K562 (cell line): ENCODE data around the gene ACTL10. TPM values are rescaled to one million over a fixed set of nuclear protein-coding genes. Genes with fewer than 3 reads are reported as not detected.

Experiments
- HNRNPH1 ChIP-seq: fragments of 200-400 bp; formaldehyde crosslinking; optimal IDR thresholded peaks from 2 replicates; pipeline ENCODE3; 2017; ENCODE audit warnings: low read depth, mild to moderate bottlenecking, low read length, moderate library complexity
- polyA plus RNA-seq, 8 experiments: library from polyadenylated mRNA; depleted of rRNA in 4 of 8; stranded (reverse) in 5 of 8; unstranded in 3 of 8; fragments of >200 nt; fragmentation: Nextera tagmentation in 2 of 8; fragmentation: Illumina TruSeq in 1 of 8; extraction: Ambion mirVana in 2 of 8; extraction: Trizol in 1 of 8; gene quantifications; 2 replicates each; pipeline versions ENCODE4 v1.2.1 to v1.2.3, GENCODE V29; 2011 to 2014; ENCODE audit warnings: inconsistent platforms in 1 of 8, missing spikeins in 1 of 8
- total RNA-seq, 7 experiments: library from RNA; depleted of rRNA in 6 of 7; stranded (reverse); fragments of >200 nt in 6 of 7; fragmentation: Illumina TruSeq in 2 of 7; extraction: Trizol in 2 of 7; gene quantifications; 2 replicates each; pipeline versions ENCODE4 v1.2.1 to v1.2.3, GENCODE V29; 2011 to 2021; ENCODE audit warnings: low replicate concordance in 1 of 7
- TF ChIP-seq, protein P1 (sequence below), 2 experiments: fragments of 450-650 bp; formaldehyde crosslinking in 1 of 2; IDR thresholded peaks; 2 replicates each; pipeline versions ENCODE4 v1.4.0 to v1.6.1; 2014 to 2020; ENCODE audit warnings: mild to moderate bottlenecking in 2 of 2, borderline replicate concordance in 1 of 2, low read depth in 1 of 2
- TF ChIP-seq, protein P2 (sequence below): sonication (generic); formaldehyde crosslinking; IDR thresholded peaks from 2 replicates; pipeline ENCODE4 v1.8.0; 2022; ENCODE audit warnings: missing genetic modification reagents, mild to moderate bottlenecking, moderate library complexity, borderline replicate concordance

Gene ACTL10
- total and polyA plus RNA-seq, 9 of the 15 experiments (the other 6 are each of a cell fraction or from before 2014, with no cell fraction given): 0.07 to 0.14 TPM; not detected in 7

DNA sequence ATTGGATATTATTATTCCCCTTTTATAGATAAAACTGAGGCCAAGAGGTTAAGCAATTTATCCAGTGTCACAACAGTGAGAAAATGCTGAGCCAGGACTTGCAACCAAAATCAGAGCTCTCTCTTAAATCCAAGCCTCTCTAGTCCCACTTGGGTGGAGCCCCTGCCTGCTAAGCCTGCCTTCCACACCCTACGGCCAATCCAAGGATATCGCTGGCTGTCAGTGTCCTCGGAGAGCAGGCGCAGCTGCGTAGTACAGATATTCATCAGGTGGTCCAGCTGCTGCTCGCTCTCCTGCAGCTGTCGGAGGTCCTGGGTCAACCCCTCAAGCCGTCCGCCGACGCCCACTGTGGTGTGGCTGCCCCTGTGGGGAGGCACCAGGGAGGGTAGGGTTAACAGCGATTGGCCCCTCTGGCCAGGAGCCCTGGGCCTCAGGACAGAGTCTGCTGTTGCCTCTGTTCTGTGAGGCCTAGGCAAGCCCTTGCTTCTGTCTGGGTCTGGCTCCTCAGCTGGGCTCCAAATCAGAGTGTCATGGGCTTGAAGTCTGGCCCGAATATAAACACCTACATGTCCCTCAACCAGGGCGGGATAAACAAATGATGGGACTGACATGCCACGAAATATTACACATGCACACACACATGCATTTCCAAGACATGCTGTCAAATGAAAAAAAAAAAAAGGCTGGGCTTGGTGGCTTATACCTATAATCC, 11.4 kb downstream of the ACTL10 start (continued):
- TF ChIP-seq, protein P1, sequence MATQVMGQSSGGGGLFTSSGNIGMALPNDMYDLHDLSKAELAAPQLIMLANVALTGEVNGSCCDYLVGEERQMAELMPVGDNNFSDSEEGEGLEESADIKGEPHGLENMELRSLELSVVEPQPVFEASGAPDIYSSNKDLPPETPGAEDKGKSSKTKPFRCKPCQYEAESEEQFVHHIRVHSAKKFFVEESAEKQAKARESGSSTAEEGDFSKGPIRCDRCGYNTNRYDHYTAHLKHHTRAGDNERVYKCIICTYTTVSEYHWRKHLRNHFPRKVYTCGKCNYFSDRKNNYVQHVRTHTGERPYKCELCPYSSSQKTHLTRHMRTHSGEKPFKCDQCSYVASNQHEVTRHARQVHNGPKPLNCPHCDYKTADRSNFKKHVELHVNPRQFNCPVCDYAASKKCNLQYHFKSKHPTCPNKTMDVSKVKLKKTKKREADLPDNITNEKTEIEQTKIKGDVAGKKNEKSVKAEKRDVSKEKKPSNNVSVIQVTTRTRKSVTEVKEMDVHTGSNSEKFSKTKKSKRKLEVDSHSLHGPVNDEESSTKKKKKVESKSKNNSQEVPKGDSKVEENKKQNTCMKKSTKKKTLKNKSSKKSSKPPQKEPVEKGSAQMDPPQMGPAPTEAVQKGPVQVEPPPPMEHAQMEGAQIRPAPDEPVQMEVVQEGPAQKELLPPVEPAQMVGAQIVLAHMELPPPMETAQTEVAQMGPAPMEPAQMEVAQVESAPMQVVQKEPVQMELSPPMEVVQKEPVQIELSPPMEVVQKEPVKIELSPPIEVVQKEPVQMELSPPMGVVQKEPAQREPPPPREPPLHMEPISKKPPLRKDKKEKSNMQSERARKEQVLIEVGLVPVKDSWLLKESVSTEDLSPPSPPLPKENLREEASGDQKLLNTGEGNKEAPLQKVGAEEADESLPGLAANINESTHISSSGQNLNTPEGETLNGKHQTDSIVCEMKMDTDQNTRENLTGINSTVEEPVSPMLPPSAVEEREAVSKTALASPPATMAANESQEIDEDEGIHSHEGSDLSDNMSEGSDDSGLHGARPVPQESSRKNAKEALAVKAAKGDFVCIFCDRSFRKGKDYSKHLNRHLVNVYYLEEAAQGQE (IDR thresholded peaks at IDR 0.05; ENCODE audit: borderline replicate concordance): no peak
- TF ChIP-seq, protein P1 (CRISPR knock-in tag; IDR thresholded peaks at IDR 0.05; ENCODE audit: low read depth): no peak
- no peak for TF ChIP-seq HNRNPH1
- TF ChIP-seq, protein P2, sequence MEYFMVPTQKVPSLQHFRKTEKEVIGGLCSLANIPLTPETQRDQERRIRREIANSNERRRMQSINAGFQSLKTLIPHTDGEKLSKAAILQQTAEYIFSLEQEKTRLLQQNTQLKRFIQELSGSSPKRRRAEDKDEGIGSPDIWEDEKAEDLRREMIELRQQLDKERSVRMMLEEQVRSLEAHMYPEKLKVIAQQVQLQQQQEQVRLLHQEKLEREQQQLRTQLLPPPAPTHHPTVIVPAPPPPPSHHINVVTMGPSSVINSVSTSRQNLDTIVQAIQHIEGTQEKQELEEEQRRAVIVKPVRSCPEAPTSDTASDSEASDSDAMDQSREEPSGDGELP (CRISPR knock-in tag): peak; percentile 45; the same call in 1 of the 2 replicates
